Upper lobe of right lung (tissue), 1 donor: ENCODE data around the gene SERPINE2. TPM values are rescaled to one million over a fixed set of nuclear protein-coding genes. Genes with fewer than 3 reads are reported as not detected.

Experiments
- ATAC-seq: fragments of 200-7000 bp; cut with Tn5 transposase; one replicate; pipeline ENCODE4 v1.9.1; 2020; ENCODE audit warnings: mild to moderate bottlenecking, moderate library complexity
- DNase-seq: peaks from one replicate; pipeline ENCODE4 v3.0.0-alpha.2; 2020
- H3K27ac ChIP-seq: fragments of 200-600 bp; one replicate; pipeline ENCODE4 v1.8.0; 2022
- H3K27me3 ChIP-seq: fragments of 200-600 bp; one replicate; pipeline ENCODE4 v1.8.0; 2022; ENCODE audit warnings: mild to moderate bottlenecking
- H3K36me3 ChIP-seq: fragments of 200-600 bp; one replicate; pipeline ENCODE4 v1.8.0; 2022
- H3K4me1 ChIP-seq: fragments of 200-600 bp; one replicate; pipeline ENCODE4 v1.8.0; 2022
- H3K4me3 ChIP-seq: fragments of 200-600 bp; one replicate; pipeline ENCODE4 v1.8.0; 2022; ENCODE audit warnings: mild to moderate bottlenecking
- H3K9me3 ChIP-seq: fragments of 200-600 bp; one replicate; pipeline ENCODE4 v1.8.0; 2022
- intact Hi-C: fragments of 100-400 bp; cut with DNase I; formaldehyde crosslinking; loops from one replicate; pipeline ENCODE4 v1.11.0; 2022
- total RNA-seq: library from RNA; stranded (reverse); fragmentation: NEBNext Ultra II Directional; extraction: Animal tissue kit (Norgen Biotek cat#: 25700); gene quantifications from one replicate; pipeline ENCODE4 v1.2.1, GENCODE V29; 2021
- TF ChIP-seq, protein P1 (sequence below): fragments of 200-600 bp; IDR thresholded peaks from one replicate; pipeline ENCODE4 v1.8.0; 2022; ENCODE audit warnings: antibody characterized with exemption
- donor health status: DM: no; HTN: yes; CAD: no; lungs with severe emphysema.

SERPINE2 gene
- total RNA-seq, 1 donor from 2014 or later: 7.3 TPM

DNA sequence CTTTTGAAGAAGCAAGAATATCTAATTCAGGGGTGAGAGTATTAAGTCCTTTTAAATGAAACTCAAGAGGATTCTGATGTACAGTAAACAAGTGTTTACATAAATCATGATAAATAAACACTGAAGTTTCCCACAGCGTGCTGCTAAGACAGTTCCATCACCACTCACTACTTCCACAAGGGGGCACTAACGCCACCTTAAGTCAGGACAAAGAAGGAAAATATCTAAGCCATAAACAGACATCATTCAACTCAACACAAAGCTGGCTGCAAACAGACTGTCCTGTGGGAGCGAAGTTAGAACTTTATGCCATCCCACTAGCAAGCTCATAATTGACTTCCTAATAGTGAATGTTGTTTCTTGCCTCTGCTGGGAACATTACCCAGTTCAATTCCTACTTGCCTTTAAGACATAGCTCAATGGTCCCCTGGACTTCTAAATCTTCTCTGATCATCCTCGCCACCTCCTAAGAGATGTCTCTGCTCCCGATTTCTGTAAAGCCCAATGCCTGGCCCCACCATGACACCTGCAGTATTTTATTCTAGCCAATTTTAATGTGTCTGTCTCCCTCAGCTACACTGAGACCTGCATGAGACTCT, 45.4 kb downstream of the SERPINE2 start:
- no peaks in the 10 kb centered on the region for H3K4me1 ChIP-seq
- TF ChIP-seq, protein P1, sequence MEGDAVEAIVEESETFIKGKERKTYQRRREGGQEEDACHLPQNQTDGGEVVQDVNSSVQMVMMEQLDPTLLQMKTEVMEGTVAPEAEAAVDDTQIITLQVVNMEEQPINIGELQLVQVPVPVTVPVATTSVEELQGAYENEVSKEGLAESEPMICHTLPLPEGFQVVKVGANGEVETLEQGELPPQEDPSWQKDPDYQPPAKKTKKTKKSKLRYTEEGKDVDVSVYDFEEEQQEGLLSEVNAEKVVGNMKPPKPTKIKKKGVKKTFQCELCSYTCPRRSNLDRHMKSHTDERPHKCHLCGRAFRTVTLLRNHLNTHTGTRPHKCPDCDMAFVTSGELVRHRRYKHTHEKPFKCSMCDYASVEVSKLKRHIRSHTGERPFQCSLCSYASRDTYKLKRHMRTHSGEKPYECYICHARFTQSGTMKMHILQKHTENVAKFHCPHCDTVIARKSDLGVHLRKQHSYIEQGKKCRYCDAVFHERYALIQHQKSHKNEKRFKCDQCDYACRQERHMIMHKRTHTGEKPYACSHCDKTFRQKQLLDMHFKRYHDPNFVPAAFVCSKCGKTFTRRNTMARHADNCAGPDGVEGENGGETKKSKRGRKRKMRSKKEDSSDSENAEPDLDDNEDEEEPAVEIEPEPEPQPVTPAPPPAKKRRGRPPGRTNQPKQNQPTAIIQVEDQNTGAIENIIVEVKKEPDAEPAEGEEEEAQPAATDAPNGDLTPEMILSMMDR: peak; percentile 89
- H3K9me3 ChIP-seq: no peaks in the 10 kb centered on the region
- ATAC-seq (peak; percentile 81), DNase-seq (no peak)
- H3K4me3 ChIP-seq: no peak overlapping the region
- no peaks in the 10 kb centered on the region for H3K36me3 ChIP-seq
- no peaks in the 10 kb centered on the region for H3K27me3 ChIP-seq
- H3K27ac ChIP-seq: no peak overlapping the region
- intact Hi-C loops: no loop called here

DNA sequence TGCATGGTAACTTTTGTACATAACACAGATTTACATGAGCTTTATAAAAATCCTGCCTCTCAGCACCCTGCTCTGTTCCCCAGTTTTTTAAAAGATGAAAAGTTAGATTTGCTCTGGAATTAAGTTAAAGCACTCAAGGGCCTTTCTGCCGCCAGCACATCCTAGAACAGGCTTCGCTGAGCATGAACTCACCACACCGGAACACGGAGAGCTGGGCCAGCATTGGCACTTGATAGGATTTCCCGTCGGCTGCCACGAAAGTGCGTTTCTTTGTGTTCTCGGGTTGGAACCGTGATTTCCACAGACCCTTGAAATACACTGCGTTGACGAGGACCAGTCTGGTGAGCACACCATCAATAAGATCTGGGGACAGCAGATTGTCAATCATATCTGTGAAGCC, 47.5 kb downstream of the SERPINE2 start:
- H3K4me1 ChIP-seq: no peaks in the 10 kb centered on the region
- no peaks in the 10 kb centered on the region for H3K9me3 ChIP-seq
- intact Hi-C loops: no loop called here
- TF ChIP-seq, protein P1: no peak
- H3K27me3 ChIP-seq: no peaks in the 10 kb centered on the region
- H3K27ac ChIP-seq: no peak overlapping the region
- H3K4me3 ChIP-seq: no peak overlapping the region
- no peaks in the 10 kb centered on the region for H3K36me3 ChIP-seq
- DNase-seq (no peak), ATAC-seq (no peak)

DNA sequence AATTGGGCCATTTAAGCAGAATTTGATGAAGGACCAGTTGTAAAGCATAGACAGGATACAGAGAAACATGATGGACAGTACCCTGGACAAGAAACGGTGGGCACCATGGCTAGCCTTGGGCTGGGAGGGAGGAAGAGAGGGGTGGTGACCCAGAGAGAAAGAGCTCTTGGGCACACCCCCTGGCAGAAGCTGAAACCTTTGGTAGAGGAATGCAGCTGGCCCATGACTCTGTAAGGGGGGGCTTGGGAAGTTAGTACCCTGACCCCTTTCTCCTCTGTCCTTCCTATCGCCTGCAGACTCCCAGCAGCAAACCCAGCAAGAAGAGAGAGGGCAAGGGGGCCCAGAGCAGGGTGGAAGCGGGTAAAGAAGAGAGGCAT, 49.2 kb downstream of the SERPINE2 start:
- TF ChIP-seq, protein P1: no peak
- Histone ChIP-seq H3K27ac (no peak overlapping the region), H3K36me3 (no peaks in the 10 kb centered on the region), H3K9me3 (no peaks in the 10 kb centered on the region), H3K4me3 (no peak overlapping the region), H3K4me1 (no peaks in the 10 kb centered on the region), H3K27me3 (no peaks in the 10 kb centered on the region)
- DNase-seq (no peak), ATAC-seq (peak; percentile 32)
- intact Hi-C loops: no loop called here

DNA sequence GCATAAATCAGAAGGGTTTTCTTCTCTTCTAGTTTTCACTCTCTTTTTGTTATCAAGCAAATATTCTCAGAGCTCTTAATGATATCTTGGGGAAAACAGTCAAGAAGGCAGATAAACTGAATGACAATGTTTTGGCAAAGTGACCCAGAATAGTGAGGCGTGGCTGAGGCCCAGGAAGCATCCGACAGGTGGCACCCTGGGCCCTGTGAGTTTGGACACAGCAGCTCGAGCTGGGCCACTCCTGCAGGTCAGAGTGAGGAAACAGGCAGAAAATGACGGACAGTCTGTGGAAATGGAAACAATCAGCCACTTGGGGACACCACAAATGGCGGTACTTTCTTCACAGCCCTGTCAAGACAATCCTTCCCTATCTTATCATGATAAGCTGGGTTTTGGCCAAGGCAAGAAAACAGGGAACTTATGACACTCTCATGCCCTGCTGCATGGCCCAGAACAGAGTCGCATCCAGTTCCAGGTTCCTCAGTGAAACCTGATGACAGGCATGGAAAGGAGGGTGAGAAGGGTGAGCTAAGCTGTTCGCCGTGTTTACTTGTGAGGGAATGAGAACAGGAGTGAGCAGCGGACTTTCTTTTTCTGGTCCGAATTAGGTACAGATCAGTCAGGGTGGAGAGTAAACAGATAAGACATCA, 49.8 kb downstream of the SERPINE2 start:
- intact Hi-C loops: no loop called here
- Histone ChIP-seq H3K4me1 (no peaks in the 10 kb centered on the region), H3K27me3 (no peaks in the 10 kb centered on the region), H3K9me3 (no peaks in the 10 kb centered on the region), H3K36me3 (no peaks in the 10 kb centered on the region), H3K4me3 (no peak overlapping the region), H3K27ac (no peak overlapping the region)
- DNase-seq: no peak
- TF ChIP-seq, protein P1: no peak
- peak; percentile 74 for ATAC-seq

DNA sequence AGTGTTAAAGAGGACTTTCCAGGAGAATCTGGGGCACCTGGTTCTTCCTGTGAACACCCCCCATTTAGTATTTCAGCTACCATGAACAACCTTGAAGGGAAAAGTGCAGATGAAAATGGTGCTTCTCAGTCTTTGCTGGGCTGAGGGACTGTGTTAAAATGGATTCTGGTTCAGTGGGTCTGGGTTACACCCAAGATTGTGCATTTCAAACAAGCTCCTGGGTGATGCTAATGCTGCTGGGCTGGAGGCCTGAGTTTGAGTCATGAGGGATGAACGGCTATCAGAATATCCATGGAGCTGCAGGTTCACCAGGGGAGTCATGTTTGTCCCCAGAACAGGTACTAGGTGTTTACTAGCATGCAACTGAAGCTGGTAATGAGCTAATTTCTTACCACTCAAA, 57.8 kb downstream of the SERPINE2 start:
- TF ChIP-seq, protein P1: no peak
- no peaks in the 10 kb centered on the region for H3K9me3 ChIP-seq
- intact Hi-C loops: no loop called here
- H3K36me3 ChIP-seq: no peaks in the 10 kb centered on the region
- H3K27me3 ChIP-seq: no peaks in the 10 kb centered on the region
- no peak overlapping the region for H3K4me3 ChIP-seq
- no peak for DNase-seq
- no peaks in the 10 kb centered on the region for H3K4me1 ChIP-seq
- H3K27ac ChIP-seq: no peak overlapping the region
- ATAC-seq: no peak
